ENCODE measurements around the gene EEF1B2. TPM values are rescaled to one million over a fixed set of nuclear protein-coding genes. Genes with fewer than 3 reads are reported as not detected.

EEF1B2 gene
- total and polyA plus RNA-seq, 2 of the 13 experiments (the other 11 are each of a cell fraction or from before 2014, with no cell fraction given) = 1,284 to 1,731 TPM

DNA sequence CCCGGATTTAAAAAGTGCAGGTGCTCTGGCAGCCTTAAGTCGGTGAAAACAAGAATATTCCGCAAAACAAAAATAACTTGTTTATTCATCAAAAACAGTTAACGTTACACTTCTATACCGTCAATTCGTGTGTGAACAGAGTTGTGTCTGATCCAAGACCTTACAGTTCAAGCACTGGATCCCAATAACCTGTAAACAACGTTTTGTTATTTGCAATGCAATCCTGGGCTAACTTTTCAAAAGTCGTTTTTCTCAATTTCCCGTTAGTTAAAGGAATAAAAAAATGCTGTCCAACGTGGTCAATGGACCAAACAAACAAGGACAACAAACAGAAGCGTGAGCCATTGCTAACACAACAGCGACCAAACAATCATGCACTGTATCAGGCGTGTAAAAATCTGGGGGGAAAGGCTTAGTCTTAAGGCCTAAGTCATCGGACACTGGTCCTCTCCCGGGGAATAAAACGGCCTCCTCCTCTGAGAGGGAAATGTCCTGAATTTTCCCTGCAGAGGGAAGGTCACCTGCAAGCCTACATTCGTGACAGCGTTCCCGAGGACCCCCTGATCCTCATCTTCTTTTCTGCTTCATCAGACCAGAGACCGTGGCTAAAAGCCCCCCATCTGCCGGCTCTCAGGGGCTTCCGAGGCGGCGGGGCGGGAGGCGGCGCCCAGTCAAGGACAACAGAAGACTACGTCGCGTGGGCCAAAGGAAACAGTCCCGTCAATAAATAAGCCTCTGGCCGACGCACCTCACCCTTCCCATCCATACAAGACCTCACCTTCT, 941 bp upstream of the EEF1B2 start (continued):
- TF ChIP-seq CHCHD3 (CRISPR knock-in tag; IDR thresholded peaks at IDR 0.05) (0 out of 2 replicates have a peak, but pooled peaks have one; percentile 15), ATF4 (CRISPR knock-in tag; IDR thresholded peaks at IDR 0.05) (no peak), IKZF5 (CRISPR knock-in tag; IDR thresholded peaks at IDR 0.05) (no peak), ZNF367 (CRISPR knock-in tag; IDR thresholded peaks at IDR 0.05; ENCODE audit: borderline replicate concordance) (0 out of 2 replicates have a peak, but pooled peaks have one; percentile 26), HNRNPL (IDR thresholded peaks at IDR 0.05; ENCODE audit: low read depth, low read length) (no peak), SNAI1 (CRISPR knock-in tag; IDR thresholded peaks at IDR 0.05; ENCODE audit: borderline replicate concordance) (0 out of 2 replicates have a peak, but pooled peaks have one; percentile 24), ZNF580 (CRISPR knock-in tag; IDR thresholded peaks at IDR 0.05; ENCODE audit: borderline replicate concordance, low read depth) (no peak), ZNF770 (CRISPR knock-in tag; IDR thresholded peaks at IDR 0.05) (peak; percentile 56), ZSCAN31 (CRISPR knock-in tag; IDR thresholded peaks at IDR 0.05; ENCODE audit: low read depth) (no peak), NPAS2 (CRISPR knock-in tag; IDR thresholded peaks at IDR 0.05; ENCODE audit: borderline replicate concordance) (no peak), TGIF2 (CRISPR knock-in tag; IDR thresholded peaks at IDR 0.05) (0 out of 2 replicates have a peak, but pooled peaks have one; percentile 5), PAXIP1 (CRISPR knock-in tag; conservative IDR thresholded peaks at IDR 0.05) (no peak)
- TF ChIP-seq, protein P1, sequence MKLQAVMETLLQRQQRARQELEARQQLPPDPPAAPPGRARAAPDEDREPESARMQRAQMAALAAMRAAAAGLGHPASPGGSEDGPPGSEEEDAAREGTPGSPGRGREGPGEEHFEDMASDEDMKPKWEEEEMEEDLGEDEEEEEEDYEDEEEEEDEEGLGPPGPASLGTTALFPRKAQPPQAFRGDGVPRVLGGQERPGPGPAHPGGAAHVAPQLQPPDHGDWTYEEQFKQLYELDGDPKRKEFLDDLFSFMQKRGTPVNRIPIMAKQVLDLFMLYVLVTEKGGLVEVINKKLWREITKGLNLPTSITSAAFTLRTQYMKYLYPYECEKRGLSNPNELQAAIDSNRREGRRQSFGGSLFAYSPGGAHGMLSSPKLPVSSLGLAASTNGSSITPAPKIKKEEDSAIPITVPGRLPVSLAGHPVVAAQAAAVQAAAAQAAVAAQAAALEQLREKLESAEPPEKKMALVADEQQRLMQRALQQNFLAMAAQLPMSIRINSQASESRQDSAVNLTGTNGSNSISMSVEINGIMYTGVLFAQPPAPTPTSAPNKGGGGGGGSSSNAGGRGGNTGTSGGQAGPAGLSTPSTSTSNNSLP (IDR thresholded peaks at IDR 0.05; ENCODE audit: low read depth, low read length) = 0 out of 2 replicates have a peak, but pooled peaks have one; percentile 3
- TF ChIP-seq, protein P2, sequence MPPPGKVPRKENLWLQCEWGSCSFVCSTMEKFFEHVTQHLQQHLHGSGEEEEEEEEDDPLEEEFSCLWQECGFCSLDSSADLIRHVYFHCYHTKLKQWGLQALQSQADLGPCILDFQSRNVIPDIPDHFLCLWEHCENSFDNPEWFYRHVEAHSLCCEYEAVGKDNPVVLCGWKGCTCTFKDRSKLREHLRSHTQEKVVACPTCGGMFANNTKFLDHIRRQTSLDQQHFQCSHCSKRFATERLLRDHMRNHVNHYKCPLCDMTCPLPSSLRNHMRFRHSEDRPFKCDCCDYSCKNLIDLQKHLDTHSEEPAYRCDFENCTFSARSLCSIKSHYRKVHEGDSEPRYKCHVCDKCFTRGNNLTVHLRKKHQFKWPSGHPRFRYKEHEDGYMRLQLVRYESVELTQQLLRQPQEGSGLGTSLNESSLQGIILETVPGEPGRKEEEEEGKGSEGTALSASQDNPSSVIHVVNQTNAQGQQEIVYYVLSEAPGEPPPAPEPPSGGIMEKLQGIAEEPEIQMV (CRISPR knock-in tag; IDR thresholded peaks at IDR 0.05; ENCODE audit: low read depth) = peak; percentile 25; the same call in 1 of the 2 replicates
- TF ChIP-seq, protein P3, sequence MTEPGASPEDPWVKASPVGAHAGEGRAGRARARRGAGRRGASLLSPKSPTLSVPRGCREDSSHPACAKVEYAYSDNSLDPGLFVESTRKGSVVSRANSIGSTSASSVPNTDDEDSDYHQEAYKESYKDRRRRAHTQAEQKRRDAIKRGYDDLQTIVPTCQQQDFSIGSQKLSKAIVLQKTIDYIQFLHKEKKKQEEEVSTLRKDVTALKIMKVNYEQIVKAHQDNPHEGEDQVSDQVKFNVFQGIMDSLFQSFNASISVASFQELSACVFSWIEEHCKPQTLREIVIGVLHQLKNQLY (CRISPR knock-in tag; IDR thresholded peaks at IDR 0.05) = no peak
